Stimulated activated CD4-positive, alpha-beta T cell treated with anti-CD3 and anti-CD28 coated beads, Interleukin-1b, Interleukin-23, amount 100 ng/mL, for 4 hours (primary cell): ENCODE data around the gene CSNK2A1.
"Not testable (repeated sequence)": the region's sequence is repeated elsewhere in the genome, so short reads cannot be mapped to it uniquely, and the experiment has no call there.

Experiments
- DNase-seq, 2 donors: peaks; one replicate each; pipeline ENCODE4 v3.0.0-alpha.2; 2020; ENCODE audit warnings: low read depth in 2 of 2

CSNK2A1 gene

GRCh38 chr20:533526-533925 lies 10.1 kb downstream of the CSNK2A1 start:
- no peak for DNase-seq

DNA sequence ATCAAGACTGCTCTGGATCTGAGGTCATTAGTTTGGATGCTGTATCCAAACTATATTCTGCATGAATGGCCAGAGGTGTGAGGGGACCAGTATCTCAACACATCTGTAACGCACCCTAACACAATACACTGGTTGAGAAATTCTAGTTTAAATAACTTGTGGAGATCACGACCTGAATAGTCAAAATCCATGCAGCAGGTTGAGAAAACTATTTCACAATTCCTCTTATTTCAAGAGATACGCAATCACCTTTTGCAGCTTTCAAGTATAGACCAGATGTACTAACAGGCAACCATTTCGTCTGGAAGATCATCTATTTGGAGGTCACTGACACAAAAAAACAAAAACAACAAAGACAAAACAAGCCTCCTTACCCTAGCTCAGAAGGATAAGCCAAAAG lies 11.1 kb downstream of the CSNK2A1 start:
- DNase-seq, result no peak

DNA sequence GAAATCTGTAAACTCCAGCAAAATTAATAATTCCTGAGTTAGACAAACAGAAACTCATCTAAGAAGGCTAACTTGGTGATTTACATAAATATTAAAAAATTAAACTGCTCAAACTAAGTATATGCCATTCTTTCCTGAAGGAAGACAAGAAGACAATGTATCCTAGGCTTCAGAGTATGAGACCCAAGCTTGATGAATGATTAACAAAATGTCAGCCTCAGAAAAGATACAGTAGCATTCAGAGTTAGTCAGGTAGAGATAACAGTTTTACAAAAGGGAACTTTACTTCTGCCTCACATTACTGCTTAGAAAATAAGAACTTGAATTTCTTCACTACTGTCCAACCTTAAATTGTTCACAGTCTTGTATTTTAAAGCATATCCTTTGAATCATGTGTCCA lies 12.0 kb downstream of the CSNK2A1 start:
- no peak for DNase-seq

GRCh38 chr20:530321-530720 lies 13.3 kb downstream of the CSNK2A1 start:
- DNase-seq, result no peak

DNA sequence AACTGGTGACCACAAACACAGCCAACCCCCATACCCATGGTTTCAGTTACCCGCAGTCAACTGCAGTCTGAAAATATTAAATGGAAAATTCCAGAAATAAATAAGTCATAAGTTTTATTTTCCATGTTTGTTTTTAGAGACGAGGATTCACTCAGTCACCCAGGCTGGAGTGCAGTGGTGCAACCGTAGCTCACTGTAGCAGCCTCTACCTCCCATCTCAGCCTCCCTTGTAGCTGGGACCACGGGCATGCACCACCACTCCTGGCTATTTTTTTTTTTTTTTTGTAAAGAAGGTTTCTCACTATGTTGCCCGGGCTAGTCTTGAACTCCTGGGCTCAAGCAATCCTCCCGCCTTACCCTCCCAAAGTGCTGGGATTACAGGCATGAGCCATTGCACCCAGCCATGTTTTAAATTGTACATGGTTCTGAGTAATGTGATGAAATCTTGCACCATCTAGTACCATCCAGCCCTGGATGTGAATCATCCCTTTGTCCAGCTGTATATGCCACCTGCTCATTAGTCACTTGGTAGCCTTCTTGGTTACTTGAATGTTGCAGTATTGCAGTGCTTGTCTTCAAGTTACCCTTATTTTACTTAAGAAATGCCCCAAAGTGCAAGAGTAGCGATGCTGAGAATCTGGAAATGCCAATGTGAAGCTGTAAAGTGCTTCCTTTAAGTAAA lies 14.5 kb downstream of the CSNK2A1 start:
- DNase-seq, result no peak

DNA sequence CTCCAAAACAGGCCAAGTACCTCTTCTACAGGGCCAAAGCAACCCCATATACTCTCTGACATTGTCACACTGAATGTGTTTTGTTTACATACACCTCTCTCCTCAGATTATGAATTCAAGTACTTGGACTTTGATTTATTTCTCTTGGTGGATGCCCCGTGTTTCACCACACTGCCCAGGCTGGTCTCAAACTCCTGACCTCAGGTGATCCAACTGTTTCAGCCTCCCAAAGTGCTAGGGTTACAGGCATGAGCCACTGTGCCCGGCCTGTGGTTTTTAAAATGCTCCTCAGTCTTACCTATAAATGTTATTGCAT lies 16.1 kb downstream of the CSNK2A1 start:
- no peak for DNase-seq

DNA sequence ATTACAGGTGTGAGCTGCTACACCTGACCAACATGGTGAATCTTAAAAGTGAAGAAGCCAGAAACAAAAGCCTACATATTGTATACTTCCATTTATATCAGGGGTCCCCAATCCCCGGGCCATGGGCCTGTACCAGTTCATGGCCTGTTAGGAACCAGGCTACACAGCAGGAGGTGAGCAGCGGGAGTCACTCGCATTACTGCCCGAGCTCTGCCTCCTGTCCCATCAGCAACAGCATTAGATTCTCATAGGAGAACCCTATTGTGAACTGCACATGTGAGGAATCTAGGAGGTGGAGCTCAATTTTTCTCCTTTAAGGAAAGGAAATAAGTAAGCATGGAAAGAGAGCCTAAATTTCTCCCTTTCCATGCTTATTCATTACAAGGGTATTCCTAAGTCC lies 21.7 kb downstream of the CSNK2A1 start:
- DNase-seq, result no peak

DNA sequence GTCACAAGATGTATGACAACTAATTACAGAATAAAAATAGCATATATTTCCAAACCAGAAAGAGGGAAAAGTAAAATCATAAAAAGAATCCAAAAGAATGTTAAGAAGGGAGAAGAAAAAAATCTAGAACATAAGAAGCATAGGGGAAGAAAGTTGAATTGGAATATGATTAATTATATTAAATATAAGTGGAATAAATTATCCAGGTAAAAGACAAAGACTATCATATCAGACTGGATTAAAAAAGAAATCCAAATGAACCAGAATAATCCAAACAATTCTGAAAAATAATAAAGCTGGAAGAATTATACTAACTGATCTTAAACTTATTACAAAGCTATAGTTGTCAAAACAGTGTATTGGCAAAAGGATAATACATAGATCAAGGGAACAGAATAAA lies 23.6 kb downstream of the CSNK2A1 start:
- no peak for DNase-seq

DNA sequence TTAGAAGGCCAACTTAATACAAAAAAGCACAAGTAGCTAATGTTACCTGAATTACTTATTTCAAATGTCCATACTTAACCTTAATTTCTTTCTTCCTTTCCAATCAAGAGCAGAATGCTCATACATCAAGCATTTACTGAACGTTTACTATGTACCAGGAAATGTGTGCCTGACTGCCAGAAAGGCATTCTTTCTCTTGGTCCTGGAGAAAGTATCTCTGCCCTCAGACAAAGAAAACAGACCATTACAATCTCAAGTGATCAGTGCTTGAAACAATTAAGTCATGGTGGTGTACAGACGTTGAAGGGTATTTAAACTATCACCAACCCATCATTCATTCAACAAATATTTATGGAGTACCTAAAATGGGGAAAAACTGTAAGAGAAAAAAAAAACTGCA lies 26.4 kb downstream of the CSNK2A1 start:
- DNase-seq, result no peak

GRCh38 chr20:516799-517198 lies 26.8 kb downstream of the CSNK2A1 start:
- no peak for DNase-seq

- DNase-seq, result no peak
Measured at GRCh38 chr20:515696-516095, 27.9 kb downstream of the CSNK2A1 start.

- no peak for DNase-seq
Measured at GRCh38 chr20:513429-513828, 30.2 kb downstream of the CSNK2A1 start.

DNA sequence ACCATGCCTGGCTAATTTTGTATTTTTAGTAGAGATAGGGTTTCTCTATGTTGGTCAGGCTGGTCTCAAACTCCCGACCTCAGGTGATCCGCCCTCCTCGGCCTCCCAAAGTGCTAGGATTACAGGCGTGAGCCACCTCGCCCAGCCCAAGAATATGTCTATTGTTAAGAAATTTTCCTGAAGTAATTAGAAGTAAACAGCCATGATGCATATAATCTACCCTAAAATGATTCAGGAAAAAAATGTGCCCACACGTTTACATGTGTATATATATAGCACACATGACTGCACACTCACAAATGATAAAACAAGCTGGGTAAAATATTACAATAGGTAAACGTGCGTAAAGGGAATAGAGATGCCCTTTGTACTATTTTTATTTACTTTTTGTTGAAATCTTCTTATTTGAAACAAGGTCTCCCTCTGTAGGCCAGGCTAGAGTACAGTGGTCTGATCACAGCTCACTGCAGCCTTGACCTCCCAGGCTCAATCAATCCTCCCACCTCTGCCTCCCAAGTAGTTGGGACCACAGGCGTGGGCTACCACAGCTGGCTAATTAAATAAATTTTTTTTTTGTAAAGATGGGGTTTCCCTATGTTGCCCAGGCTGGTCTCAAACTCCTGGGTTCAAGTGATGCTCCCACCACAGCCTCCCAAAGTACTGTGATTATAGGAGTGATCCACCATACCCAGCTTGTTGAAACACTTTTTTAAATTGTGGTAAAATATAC lies 33.1 kb downstream of the CSNK2A1 start:
- DNase-seq, result not testable (repeated sequence)

- not testable (repeated sequence) for DNase-seq
Measured at GRCh38 chr20:508364-508787, 35.2 kb downstream of the CSNK2A1 start.

GRCh38 chr20:507761-508332 lies 35.7 kb downstream of the CSNK2A1 start:
- DNase-seq, result no peak

DNA sequence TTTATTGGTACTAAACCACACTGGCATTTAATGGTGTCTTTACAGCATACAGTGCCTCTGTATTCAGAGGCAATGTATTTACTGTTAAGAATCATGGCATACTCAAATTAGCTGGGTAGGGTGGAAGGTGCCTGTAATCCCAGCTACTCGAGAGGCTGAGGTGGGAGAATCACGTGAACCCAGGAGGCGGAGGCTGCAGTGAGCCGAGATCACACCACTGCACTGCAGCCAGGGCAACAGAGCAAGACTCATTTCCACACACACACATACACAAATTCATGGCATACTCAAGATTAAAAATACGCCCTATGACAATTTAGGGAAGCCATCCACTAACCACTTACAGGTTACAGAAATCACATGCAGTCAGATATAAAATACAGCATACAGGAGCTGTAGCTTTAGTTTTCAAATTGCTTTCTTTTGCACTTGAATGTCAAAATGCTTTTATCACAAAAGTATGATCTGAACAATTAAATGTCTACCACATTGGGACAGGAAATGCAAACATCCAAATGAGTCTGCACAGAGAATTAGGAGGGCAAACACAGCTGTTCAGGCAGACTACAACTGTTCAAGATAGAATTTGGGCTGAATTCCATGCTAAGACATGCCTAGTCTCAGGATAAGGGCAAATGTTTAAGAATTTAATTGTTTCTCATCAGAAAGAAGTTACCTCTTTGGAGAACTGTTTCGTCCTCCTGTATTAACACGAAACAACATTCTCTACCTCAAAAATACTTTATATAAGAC lies 36.4 kb downstream of the CSNK2A1 start:
- DNase-seq, result no peak

GRCh38 chr20:504632-505075 lies 38.9 kb downstream of the CSNK2A1 start:
- no peak for DNase-seq

DNA sequence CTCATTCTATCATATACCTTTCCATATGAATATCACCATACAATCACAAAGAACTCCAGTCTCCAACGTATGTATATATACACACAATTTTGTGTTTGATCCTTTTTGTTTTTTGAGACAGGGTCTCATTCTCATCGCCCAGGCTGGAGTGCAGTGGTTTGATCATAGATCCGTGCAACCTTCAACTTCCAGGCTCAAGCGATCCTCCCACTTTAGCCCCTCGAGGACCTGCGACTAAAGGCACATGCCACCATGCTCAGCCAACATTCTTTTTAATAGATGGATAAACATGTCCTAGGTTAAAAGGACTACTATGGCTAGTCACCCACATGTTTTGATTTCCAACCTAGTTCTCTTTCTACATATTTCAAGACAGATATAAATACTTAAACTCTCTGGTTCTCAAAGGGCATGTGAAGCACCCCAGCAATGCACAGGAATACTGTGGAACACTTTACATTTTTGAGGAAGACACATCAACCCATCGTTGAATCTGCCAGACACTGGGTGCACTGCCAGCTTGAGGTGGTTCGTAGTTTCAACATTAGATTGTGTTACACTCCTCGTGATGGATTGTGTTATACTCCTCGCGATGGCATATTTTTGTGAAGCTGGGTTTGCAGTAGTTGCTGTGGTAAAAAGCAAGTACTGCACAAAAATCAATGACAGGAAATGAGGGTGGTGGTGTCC lies 40.4 kb downstream of the CSNK2A1 start:
- DNase-seq, result no peak

DNA sequence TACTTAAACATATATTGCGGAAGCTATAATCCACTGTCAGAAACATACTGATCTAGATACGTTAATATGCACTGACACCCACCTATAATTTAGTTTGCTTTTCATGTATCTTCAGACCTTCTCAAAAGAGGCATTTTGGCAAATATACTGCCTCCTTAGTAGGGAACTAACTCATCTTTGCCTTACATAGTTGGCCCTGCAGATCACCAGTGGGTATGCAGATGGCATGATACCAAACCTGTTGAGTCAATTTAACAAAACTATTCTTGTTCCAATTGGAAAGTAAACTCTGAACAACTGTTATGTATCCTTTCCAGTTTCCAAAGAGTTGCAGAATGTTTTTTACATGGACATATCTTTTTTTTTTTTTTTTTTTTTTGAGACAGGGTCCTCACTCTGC lies 45.6 kb downstream of the CSNK2A1 start:
- no peak for DNase-seq

DNA sequence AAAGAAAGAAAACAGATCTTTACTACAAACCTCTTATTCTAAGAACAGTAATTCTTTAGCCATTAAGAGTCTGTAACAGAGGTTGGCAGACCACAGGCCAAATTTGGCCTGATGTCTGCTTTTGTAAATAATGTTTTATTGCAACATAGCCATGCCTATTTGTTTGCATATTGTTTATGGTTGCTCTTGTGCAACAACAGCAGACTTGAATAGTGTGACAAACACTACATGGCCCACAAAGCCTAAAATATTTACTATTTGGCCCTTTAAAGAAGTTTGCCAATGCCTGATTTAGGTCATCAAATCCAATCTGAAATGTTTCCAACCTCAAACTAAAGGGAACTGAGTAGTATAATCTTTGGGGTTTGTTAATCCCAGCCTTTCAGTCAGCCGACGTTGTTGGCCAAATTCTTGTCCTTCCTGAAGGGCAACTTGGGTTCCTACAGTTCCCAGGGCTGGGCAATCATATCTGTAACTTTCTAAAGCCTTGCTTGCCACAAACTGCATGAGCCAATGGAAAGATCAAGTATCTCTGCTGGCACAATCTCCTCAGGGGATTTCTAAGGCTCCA lies 47.4 kb downstream of the CSNK2A1 start:
- no peak for DNase-seq

- no peak for DNase-seq
Measured at GRCh38 chr20:492159-492558, 51.4 kb downstream of the CSNK2A1 start.

DNA sequence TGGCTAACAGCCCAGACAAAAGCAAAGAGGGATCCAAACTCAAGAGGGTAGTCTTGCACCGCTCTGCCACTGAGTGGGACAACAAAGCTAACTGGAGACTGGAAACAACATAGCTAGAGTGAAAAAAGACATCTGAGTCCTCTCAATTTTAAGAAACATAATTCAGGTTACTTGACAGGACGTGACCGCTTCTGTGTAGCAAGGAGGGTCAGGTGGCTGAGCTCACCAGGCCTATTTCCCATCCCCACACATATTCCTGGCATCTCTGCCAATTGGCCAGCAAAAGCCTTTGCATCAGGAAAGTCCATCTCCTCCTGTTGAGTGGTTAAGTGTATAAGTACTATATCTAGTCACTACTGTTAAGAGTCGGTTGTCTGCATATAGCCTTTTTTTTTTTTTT lies 55.9 kb downstream of the CSNK2A1 start:
- DNase-seq, result no peak
